Body of pancreas (tissue), 4 donors: ENCODE results near the gene SCG5.

Source experiments
- CTCF ChIP-seq, 7 experiments: fragments of 450-650 bp in 4 of 7; fragments of 200-600 bp in 3 of 7; sonication (generic) in 3 of 7; IDR thresholded peaks; one replicate each; pipeline ENCODE4 v1.5.1; 2016 to 2019; ENCODE audit warnings: antibody characterized with exemption in 7 of 7
- POLR2A ChIP-seq, 3 donors: fragments of 450-650 bp; IDR thresholded peaks; one replicate each; pipeline ENCODE4 v1.6.1; 2016; ENCODE audit warnings: antibody characterized with exemption in 3 of 3, mild to moderate bottlenecking in 2 of 3

- TF ChIP-seq CTCF (IDR thresholded peaks at IDR 0.05) (no peak), POLR2A (IDR thresholded peaks at IDR 0.05) (no peak)
Measured at GRCh38 chr15:32657941-32658340, 16.4 kb downstream of the SCG5 start.
